ENCODE measurements around the gene CD2AP.
A peak's percentile ranks its signal among the peaks of the same experiment; 100 is the strongest.
"Not testable (repeated sequence)": the region's sequence is repeated elsewhere in the genome, so short reads cannot be mapped to it uniquely, and the experiment has no call there.

The CD2AP gene

DNA sequence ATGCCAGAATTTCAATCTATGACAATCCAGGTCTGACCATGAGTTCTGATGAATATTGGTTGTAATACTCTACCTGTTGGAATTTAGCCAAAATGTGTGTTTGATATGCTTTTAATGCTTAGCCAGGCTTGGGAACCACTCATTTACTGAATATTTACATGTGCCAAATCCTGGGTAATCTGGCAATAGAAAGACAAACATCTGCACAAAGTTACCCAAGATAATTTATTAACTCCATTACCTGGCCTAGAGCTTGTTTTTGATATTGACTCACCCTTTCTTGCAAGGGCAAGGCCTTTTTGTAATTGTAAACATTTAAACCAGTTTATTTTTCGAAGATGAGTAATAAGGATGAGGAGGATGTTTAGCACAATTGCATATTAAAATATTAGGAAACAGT, 13.5 kb upstream of the CD2AP start:
- DNase-seq (ENCODE audit: low spot score), result no peak

DNA sequence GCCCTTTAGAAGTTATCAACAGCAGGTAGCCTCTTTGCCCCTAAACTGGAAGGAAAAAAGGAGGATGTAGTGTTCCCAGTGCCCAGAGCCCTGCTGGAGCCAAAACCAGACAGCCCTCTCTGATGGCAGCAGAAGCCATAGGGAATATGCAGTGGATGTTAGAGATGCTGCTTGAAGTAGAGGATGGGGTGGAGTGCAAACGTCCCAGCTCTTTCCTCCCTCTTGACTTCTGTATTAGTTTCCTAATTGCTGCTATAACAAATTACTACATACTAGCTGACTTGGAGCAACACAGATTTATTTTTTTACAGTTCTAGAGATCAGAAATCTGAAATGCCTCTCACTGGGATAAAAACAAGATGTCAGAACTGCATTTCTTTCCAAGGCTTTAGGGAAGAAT, 12.5 kb upstream of the CD2AP start:
- DNase-seq (ENCODE audit: low spot score), result no peak

DNA sequence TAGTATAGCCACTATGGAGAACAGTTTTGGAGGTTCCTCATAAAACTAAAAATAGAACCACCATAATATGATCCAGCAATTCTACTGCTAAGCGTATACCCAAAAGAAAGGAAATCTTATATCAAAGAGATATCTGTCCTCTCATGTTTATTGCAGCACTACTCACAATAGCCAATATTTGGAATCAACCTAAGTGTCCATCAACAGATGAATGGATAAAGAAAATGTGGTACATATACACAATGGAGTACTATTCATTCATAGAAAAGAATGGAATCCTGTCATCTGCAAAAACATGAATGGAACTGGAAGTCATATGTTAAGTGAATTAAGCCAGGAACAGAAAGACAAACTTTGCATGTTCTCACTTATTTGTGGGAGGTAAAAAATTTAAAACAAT, 5.7 kb upstream of the CD2AP start:
- DNase-seq (ENCODE audit: low spot score), result no peak

DNA sequence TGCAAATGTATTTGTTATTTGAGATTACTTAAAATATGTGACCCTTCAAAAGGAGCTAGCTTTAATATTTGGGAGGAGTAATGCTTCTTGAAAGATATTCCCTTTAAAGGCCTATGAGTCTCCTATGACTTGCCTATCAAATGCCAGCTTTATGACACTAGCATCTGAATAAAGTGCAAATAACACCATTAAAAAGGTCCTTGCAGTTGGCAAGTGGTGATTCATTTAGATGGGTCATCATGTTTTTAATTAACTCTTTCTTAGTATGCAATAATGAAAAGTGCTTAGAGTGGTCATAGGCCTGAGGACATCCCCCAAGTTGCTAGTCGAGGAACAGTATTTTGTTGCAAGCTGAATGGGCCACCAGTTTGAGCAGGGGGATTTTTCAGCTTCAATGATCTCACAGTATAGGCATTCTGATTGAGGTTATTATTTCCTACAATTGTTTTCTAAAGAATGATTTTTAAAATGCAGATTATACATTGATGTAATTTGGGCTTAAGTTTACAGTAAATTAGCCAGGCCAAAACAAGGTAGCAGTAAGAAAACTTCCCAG, 3.7 kb upstream of the CD2AP start:
- DNase-seq (ENCODE audit: low spot score), result no peak

DNA sequence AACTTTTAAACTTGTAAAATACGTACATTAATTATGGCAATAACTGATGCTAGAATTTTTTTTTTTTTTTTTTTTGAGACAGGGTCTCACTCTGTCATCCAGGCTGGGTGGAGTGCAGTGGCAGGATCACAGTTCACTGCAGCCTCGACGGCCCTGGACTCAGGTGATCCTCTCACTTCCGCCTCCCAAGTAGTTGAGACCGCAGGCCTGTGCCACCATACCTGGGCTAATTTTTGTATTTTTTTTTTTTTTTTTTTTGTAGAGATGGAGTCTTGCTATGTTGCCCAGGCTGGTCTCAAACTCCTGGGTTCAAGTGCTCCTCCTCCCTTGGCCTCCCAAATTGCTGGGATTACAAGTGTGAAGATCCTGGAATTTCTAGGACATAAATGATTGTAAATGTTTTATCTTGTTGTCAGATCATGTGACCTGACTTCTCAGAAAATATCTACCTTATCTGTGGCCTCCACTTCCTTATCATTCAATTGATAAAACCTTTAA, 2.2 kb upstream of the CD2AP start:
- no peak for DNase-seq (ENCODE audit: low spot score)

DNA sequence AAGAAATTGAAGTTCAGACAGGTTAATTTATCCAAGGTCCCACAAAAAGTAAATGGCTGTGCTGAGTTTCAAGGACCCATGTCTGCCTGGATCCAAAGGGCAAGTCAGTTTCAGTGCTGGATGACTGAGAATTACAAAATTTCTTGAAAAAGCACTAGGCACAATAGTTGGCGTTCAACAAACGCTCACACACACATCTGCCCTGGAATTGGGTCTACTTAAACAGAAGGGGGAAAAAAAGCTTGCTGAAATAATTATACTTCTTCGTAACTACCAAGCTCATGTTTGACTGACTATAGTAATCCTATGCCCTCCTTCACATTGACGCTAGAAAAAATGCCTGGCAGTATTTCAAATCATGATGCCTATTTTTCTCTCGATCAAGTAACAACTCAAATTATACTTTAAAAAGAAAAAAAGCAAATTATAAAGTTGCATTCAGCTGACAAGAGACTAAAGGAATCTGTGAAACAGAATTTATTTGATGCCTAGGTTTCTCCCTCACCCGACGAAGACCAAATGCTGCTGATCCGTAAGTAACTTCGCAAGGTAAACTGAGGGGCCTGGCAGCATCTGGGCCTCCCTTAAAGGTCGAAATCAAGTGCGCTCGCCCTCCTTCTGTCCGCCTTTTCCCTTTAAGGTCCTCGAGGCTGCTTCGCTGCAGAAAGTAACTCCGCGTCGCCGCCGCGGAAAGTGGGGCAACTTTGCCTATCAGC, 650 bp upstream of the CD2AP start:
- no peak for DNase-seq (ENCODE audit: low spot score)

DNA sequence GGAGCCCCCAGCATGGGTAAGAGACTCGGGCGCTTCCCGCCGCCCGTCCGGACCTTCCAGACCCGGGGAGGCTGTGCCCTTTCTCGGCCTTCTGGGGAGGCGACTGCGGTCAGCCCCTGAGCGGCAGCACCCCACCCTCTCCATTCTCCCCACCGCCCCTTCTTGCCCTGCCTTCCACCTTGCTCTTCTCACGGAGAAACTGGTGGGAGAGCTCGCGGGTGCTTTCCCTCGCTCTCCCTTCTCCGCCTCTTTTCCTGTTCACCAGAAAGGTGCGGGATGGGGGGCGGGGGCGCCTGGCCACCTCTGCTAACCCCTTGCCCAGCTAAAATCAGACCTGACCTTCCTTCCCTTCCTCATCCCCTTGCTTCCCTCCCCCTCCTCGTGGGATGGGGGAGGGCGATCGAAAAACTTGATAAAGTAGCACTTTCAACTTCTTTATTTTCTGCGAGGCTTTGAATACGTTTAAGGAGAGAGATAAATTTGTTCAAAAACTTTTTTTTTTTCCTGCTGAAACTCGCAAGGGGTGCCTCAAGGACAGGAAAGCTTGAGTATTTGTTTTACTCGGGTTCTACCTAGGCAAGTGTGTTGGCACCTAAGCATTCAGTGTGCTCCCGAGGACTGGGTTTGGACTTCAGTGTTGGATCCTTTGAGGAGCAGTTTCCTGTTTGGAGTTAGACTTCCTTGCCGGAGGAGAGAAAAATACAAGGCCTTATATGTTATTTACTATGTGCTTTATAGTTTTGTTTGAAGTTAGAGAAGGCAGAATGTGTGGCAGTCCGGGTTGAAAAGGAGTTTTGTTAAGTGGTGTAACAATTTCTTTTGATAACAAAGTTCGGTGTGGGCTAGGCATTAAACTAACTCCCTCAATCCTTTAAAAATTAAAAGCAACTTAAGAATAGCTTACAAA, 897 bp downstream of the CD2AP start:
- DNase-seq (ENCODE audit: low spot score), result peak; percentile 38

DNA sequence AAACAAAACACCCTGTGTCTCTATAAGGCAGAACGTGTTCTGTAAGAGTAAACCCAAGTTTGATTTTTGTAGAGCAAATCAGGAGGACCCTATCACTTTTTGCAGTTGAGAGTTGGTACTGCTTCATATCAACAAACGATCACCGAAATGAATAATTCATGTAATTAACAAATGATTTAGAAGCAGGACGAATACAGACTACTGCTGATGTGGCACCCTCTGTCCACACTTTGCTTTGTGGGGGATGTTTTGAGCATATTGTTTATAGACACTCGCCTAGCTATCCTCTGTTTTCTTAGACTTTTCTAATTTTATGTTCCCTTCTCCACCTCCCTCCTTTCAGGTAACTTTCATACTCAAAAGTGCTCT, 1.5 kb downstream of the CD2AP start:
- no peak for DNase-seq (ENCODE audit: low spot score)

DNA sequence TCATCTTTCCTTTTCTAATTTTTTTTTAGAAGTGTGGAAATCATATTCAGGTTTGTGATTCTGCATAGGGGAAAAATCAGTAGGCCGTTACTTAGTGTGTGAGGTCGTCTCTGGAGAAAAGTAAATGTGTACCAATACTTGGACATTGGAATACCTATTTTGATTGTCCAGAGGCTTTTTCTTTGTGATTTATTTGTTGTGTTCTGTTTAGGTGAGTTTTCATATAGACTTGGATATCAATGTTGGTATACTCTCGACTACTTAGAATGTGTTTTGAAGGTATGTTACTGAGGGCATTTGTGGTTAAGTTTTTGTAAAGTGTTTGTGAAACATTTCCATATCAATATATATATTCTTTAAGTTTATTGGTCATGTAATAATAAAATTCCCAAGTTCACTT, 2.3 kb downstream of the CD2AP start:
- no peak for DNase-seq (ENCODE audit: low spot score)

DNA sequence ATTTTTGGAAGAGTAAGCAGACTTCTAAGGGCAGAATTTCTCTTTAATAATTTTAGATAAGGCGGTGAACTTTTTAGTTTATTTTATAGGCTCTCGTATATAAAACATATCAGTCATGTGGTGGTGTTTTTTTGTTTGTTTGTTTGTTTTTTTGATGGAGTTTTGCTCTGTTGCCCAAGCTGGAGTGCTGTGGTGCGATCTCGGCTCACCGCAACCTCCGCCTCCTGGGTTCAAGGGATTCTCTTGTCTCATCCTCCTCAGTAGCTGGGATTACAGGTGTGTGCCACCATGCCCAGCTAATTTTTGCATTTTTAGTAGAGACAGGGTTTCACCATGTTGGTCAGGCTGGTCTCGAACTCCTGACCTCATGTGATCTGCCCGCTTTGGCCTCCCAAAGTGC, 3.6 kb downstream of the CD2AP start:
- not testable (repeated sequence) for DNase-seq (ENCODE audit: low spot score)

DNA sequence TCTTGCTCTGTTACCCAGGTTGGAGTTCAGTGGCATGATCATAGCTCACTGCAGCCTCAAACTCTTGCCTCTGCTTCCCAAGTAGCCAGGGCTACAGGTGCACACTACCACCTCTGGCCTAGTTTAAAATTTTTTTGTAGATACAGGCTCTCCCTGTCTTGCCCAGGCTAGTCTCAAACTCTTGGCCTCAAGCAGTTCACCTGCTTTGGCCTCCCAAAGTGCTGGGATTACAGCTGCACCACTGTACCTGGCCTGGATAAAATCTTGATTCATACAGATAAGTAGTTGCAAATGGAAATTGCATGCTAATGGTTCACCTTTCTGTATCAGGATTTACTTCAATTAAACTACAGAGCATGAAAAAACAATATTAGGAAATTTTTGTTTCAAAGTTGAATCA, 4.2 kb downstream of the CD2AP start:
- no peak for DNase-seq (ENCODE audit: low spot score)

DNA sequence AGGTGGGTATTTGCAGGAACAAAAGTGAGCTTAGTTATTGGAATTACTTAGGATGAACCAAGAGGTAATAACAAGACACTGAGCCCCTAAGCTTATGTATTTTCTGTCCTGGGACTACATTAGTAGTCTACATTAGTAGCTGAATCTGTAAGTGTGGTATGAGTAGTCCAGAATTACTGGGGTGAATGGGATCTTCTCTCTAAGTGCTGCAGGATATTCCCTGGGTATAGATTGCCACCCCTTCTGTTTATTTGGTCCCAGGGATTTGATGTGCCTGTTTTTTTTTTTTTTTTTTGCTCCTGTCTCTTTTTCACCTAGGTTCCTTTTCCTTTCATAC, 5.9 kb downstream of the CD2AP start:
- no peak for DNase-seq (ENCODE audit: low spot score)

DNA sequence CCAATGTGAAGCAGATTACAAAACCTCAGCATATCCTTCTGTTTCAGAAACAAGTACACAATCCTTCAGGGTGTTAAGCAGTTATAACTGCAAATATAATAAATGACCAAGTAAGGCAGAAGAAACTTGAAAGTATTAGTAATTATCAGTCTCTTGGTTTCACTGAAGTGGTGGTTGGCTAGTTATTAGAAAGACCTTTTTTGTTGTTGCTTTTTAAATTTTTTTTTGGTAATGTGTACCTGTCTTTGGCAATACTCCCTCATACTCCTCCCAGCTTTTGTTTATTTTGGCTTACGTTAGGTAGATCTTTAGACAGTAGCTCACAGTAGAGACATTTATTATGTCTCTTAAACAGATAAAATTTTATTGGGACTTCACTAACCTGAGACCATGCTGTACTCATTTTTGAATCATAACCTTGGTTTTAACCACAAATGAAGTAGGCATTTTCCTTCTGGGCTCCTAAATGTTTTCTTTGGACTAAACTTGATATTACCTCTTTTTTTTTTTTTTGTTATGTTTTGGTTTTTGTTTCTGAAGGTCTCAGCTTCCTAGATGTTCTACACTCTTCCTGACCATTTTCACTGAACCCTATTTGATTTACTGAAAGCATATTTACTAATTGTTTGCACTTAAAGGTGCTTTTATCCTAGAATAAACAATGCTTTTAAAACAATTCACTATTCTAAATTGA, 6.4 kb downstream of the CD2AP start:
- no peak for DNase-seq (ENCODE audit: low spot score)

DNA sequence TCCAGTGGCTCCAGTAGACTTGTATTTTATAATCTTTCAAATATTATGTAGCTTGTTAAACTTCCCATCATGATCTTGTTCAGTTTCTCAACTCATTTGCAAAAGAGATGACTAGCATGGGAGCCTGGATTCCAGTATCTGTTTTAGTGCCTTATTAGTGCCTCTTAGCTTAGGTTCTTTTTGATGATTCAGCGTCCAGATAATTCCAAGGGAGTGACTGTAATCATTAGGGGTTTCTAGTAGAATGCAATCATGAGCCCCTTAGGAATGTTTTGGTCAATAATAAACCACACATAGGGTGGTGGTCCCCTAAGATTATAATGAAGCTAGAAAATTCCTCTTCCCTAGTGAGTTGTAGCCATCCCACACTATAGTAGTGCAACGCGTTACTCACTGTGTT, 7.0 kb downstream of the CD2AP start:
- DNase-seq (ENCODE audit: low spot score), result no peak

DNA sequence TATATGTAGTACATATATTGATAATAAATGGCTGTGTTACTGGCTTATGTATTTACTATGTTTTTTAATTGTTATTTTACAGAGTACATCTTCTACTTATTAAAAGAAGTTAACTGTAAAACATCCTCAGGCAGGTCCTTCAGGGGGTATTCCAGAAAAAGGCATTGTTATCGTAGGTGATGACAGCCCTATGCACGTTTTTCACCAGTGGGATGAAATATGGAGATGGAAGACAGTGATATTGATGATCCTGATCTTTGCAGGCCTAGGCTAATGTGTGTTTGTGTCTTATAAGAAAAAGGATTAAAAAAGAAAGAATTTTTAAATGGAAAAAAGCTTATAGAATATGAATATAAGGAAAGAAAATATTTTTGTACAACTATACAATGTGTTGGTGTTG, 7.5 kb downstream of the CD2AP start:
- no peak for DNase-seq (ENCODE audit: low spot score)

DNA sequence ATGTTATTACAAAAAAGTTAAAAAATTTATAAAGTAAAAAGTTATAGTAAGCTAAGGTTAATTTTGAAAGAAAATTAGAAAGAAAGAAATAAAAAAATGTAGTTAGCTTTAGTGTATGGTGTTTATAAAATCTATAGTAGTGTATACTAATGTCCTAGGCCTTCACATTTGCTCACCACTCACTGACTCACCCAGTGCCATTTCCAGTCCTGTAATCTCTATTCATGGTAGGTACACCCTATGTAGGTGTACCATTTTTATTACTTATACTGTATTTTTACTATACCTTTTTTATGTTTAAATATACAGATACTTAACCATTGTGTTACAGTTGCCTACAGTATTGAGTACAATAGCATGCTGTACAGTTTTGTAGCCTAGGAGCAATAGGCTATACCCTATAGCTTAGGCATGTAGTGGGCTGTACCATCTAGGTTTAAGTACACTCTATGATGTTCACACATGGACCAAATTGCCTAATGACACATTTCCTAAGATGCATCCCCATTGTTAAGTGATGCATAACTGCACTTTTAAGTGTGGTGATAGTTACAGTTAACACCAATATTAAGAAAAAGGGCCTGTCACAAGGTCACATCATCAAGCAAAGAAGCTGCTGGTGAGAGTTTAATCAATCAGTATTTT, 8.0 kb downstream of the CD2AP start:
- DNase-seq (ENCODE audit: low spot score), result no peak

DNA sequence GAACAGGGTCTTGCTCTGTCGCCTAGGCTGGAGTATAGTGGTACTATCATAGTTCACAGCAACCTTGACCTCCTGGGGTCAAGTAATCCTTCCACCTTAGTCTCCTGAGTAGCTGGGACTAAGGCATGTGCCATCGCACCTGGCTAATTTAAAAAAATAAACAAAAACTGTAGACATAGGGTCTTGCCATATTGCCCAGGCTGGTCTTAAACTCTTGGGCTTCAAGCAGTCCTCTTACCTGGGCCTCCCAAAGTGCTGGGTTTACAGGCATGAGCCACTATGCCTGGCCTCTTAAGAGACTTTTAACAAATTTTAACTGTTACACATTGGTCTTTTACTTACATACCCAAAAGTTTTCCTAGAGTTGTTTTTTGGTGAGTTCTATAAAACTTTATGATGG, 12.4 kb downstream of the CD2AP start:
- no peak for DNase-seq (ENCODE audit: low spot score)

DNA sequence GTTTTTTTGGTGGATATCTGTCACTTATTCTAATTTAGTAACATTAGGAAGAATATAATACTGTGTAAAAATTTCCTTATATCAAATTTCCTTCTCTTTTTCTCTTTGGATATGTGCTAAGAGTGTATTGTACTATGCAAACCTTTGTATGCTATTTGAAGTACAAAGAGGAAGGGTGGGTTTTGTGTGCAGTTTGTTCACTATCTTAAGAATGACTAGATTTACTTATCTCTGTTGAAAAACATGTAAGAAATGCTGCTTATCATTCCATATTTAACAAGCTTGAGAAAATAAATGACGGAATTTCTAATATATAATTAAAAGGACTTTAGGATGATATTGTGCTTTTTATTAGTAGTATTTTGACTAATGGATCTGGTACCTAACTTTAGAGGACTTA, 13.1 kb downstream of the CD2AP start:
- no peak for DNase-seq (ENCODE audit: low spot score)

DNA sequence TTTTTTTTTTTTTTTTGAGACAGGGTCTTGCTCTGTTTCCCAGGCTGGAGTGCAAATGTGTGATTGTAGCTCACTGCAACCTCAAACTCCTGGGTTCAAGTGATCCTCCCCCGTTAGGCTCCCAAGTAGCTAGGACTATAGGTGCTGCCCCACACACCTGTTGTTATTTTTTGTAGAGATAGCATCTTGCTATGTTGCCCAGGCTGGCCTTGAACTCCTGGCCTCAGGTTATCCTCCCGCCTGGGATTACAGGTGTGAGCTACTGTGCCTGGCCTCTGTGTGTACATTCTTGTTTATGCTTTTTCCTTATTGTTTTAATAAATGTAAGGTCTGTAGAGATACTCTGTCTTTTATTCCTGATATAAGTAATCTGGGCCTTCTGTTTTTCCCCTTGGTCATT, 14.8 kb downstream of the CD2AP start:
- DNase-seq (ENCODE audit: low spot score), result no peak

DNA sequence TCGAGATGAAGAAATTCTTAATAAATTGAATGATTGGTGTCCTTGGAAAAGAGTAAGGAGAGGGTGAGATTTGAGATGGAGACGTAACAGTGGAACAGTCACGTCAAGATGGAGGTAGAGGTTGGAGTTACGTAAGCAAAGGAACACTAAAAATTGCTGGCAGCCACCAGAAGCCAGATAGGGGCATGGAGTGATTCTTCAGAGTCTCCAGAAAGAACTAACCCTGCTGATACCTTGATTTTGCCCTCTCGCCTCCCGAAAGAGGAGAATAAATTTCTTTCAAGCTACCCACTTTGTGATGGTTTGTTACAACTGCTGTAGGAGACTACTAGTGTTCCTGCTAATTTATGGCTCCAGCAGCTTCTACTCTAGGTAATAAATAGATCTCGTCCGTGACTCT, 17.6 kb downstream of the CD2AP start:
- no peak for DNase-seq (ENCODE audit: low spot score)

DNA sequence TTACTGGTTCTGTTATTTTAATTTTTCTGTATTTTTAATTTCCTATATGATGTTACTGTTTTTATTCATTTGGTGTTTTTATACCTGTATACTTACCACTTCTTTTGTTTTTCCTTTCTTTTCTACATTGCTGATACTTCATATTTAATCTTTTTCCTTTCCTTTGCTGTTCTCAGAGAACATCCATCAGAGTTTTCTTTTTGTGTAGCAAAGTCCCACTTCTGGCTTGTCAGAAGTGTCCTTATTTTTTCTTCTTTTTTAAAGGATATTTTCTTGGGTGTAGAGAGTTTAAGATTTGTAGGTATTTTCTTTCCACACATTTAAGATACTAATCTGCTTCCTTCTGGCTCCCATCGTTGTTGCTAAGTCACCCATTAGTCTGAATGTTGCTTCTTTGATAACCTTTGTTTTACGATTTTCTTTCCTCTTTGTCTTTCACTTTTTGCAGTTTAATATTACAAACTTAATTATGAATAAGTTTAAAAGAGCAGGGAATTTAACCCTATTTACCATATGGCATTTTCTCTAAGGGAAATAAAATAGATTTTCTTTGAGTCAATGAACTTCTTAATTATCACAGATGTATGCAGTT, 18.5 kb downstream of the CD2AP start:
- no peak for DNase-seq (ENCODE audit: low spot score)
